NOMO-1 treated with dmso at 0.1 percent for 144 hours (cell line): Measurements from ENCODE around the gene ZNF407.

Experiments used
- DNase-seq: peaks from one replicate; lab custom pipeline; 2025; ENCODE audit not compliant: unreplicated experiment; lab: John Stamatoyannopoulos, UW

Gene ZNF407

GRCh38 chr18:75043478-75043877 is 445.8 kb downstream of the ZNF407 start:
- no peak for DNase-seq

- no peak for DNase-seq
Observed at GRCh38 chr18:75044296-75044695, 446.6 kb downstream of the ZNF407 start.

- DNase-seq: no peak
Observed at GRCh38 chr18:75044791-75045190, 447.1 kb downstream of the ZNF407 start.

- no peak for DNase-seq
Observed at GRCh38 chr18:75045272-75045671, 447.6 kb downstream of the ZNF407 start.

DNA sequence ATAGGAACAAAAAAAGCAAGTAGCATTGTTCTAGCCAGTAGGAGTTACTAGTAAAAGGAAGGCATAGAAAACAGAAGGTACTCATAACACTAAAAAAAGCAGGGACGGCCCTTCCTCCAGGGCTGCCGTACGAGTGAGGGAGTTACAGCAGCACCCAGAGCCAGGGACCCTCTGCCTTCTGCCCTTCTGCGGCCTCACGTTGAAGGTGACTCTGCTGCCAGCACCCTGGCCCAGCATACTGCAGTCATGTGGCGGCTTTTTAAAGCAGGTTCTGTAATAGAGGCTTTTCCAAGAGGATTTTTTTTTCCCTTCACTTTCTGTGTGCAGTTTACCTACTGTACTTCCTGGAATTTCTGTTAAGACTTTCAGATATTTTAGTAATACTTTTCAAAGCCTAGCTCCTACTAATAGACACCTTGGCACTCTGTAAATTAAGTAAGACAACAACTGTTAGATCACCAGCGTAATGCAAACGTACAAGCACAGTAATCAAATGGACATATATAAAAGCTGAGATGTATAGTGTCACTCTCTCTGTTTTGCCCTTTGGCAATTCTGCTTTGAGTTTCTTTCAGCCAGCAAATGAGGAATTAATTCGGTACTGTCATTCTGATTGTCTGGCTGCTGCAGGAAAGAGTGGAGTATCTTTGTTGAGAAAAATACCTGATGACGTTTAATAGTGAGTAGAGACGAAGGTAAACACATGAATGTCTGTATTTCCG is 449.7 kb downstream of the ZNF407 start:
- DNase-seq: no peak

DNA sequence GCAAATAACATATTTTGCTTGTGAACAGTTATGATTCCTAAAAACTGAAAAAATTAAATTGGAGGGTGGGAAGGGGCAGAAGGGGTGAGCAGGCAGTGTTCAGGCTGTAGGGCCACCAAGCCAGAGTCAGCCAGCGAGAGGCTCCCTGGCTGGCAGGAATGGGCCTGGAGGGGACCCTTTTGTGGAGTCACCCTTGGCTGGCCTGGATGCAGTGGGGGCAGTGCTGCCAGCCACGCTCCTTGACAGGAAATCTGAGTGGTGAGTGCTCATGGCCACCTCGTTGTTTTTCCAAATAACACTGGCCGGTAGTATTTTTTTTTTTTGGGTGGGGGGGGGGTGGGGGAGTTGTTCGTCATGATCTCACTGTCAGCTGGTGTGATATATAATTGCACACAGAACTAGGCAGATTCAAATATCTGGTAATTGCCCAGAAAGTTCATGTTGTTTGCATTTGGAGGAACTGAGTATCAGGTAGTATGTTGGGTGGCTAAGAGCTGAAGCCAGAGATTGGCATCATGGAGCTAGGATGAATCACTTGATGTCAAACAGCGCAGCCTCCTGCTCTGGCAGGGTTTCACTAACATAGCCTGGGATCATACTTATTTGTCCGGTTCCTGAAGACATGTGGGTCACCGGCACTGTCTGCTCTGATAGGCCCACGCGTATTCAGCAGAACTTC is 451.2 kb downstream of the ZNF407 start:
- DNase-seq: no peak

DNA sequence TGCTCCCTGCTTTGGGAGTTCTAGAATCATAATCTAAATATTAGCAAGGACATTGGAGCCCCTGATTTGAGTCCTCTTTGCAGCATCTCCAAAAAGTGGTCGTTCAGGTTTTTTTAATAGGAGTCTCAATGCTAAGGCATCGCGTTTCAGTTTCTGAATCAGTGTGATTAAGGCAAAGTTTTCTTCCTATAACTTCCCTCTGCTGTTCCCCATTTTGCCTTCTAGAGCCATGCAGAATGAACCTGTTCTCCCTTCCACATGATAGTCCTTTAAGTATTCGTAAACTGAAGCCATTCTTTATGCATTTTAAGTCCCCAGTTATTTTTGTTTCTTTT is 451.8 kb downstream of the ZNF407 start:
- no peak for DNase-seq

DNA sequence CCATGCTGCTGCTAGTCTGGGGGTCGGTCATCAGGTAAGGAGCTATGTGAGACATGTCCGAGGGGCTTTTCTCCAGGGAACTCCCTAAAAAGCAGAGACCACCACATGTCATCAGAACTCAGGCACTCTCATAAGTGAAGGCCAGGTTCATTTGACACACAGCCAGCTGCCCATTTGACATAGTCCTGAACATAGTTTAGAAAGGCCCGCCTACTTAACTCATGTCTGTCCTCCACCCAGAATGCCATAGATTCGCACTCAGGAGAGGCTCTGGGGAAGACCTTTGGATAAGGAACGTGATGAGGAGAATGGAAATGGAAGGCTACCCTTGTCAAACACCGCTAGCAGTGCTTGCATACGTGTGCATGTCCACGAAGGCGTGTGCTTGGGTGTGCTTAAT is 454.1 kb downstream of the ZNF407 start:
- no peak for DNase-seq

DNA sequence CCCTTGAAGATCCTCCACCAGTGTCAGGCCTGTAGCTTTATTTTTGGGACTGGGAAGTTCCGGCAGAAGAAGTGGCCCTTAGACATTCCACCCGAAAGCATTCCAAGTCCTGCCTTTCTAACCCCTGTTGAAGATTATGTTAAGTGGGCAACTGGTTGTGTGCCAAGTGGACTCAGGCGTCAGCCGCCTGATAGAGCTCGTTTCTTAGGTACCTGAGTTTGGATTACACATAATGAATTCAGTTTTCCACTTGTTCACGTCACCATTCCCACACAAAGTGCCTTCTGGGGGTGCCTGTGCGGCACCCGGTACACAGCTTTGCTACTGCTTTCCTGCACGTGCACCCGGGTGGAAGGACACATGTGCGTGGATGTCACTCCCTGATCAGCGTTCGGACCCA is 454.8 kb downstream of the ZNF407 start:
- DNase-seq: no peak

DNA sequence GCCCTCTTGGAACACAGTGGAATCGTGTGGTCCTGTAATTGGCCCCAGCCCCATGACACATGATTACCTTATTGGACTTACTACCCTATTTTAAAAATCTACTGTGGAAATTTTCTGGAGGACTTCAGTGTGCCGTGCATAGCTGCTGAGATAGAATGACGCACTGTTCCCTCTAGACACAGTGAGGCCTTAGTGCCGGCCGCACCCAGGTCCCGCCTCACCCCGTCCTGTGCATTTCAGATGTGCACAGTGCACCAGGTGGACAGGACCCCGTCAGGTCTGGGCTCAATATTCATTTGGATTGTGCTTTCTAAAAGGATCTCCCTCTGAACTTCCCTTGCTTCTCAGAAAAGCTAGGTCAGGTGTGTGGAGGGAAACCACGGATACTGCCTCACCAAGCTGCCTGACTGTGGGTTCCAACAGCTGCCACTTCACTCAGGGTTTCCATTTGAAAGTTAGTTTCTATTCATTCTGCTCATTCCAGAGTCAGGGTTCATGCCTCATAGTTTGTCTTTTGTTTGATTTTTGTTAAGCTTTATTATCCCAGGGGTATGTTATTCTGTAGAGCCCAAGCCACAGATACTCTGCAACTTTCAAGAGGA is 455.5 kb downstream of the ZNF407 start:
- no peak for DNase-seq

- no peak for DNase-seq
Observed at GRCh38 chr18:75054046-75054445, 456.4 kb downstream of the ZNF407 start.

GRCh38 chr18:75054611-75055010 is 456.9 kb downstream of the ZNF407 start:
- no peak for DNase-seq

DNA sequence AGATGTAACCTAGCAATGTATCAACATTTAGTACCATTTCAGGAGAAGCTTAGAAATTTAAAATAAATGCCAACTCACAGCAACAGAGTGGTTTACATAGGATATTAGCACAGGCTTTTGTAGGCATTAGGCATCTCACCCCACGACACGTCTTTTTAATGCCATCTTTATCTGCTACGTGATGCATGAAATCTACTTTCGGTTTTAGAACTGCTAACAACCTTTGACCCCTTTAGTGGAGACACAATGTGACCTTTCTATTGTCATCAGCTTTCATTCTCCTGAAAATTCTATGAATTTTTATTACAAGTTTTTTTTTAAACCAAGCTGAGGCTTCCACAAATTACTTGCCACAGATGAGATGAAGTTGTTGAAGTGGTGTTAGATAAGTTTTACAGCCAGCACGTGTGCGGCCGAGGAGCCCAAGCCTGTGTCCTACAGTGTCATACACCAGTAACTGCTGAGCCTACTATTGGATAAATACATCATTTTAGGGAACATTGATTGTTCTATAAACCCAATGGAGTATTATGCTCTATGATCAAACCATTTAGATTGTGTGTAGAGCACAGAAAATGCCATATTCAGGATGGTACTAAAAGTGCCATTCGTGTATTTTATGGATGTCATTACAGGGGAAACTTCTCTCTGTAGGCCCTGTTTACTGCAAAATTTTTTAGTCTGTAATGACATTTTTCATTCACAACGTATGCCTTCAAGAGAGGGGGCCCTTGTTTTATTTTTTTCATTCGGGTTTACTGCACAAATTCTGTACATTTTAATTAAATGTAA is 459.7 kb downstream of the ZNF407 start:
- DNase-seq: no peak

- no peak for DNase-seq
Observed at GRCh38 chr18:75060185-75060584, 462.5 kb downstream of the ZNF407 start.

- DNase-seq: no peak
Observed at GRCh38 chr18:75062297-75062886, 464.7 kb downstream of the ZNF407 start.

GRCh38 chr18:75063196-75063595 is 465.5 kb downstream of the ZNF407 start:
- DNase-seq: no peak

DNA sequence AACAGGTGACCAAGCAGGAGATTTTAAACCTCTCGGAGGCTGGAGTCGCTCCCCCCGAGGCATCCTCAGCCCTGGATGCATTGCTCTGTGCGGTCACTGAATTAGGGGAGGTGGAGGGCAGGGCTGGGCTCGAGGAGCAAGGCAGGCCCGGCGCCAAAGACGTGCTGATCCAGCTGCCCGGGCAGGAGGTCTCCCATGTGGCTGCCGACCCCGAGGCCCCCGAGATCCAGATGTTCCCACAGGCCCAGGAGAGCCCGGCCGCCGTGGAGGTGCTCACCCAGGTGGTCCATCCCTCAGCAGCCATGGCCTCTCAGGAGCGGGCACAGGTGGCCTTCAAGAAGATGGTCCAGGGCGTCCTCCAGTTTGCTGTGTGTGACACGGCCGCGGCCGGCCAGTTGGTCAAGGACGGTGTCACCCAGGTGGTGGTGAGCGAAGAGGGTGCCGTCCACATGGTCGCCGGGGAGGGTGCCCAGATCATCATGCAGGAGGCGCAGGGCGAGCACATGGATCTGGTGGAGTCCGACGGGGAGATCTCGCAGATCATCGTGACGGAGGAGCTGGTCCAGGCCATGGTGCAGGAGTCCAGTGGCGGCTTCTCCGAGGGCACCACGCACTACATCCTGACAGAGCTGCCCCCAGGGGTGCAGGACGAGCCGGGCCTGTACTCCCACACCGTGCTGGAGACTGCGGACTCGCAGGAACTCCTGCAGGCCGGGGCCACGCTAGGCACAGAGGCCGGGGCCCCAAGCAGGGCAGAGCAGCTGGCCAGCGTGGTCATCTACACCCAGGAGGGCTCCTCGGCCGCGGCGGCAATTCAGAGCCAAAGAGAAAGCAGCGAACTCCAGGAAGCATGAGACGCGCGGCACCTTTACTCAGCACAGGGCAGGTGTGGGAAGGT is 466.2 kb downstream of the ZNF407 start:
- no peak for DNase-seq

DNA sequence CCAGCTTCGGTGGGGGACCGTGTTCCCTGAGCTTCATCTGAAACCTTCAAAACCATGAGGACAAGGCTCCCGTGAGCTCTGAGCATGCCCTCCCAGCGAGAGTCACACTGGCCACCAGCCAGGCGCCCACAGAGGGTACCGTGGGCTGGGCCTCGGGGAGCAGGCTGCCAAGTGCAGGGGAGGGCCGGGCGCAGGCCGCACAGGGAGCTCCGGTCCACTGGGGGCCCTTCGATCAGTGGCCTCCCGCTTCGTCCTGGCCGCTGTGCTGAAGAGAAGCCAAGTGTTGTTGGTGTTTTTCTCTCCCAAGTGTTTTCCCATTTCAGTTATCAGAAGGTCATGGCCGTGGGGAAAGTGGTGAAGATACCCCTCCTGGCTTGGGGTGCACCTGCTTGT is 466.8 kb downstream of the ZNF407 start:
- no peak for DNase-seq

DNA sequence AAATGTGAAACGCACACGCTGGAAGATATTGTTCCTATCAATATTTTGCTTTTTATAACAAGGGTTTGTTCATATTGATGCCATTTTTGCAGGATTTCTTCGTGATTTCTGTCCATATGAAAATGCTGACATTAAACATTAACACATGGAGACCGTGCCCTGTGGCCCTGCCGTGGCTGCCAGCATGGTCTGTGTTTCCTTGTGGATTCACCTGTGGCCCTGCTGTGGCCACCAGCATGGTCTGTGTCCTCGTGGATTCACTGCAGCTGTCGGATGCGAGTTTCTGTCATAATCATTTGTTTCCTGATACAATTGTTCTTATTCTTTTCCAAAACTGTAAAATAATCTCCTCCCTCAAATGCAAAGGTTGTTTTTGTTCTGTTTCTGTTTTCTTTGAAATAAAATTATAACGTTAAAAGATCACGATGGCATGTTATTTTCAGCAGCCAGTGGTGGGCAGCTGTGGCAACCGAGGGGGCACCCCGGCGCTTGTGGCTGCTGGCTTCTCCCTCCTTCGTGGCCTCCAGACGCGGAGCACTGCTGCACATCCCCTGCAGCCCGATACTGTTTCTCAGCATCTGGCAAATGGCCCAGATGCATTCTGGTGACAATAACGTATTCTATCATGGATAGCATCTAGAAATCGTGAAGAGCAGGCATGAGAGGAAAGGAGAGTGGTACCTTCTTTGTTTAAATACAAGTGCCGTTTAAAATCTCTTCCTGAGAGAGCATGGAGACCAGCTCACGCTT is 467.8 kb downstream of the ZNF407 start:
- no peak for DNase-seq
